CD4-positive, alpha-beta T cell treated with Interleukin-6 for 4 hours (primary cell): ENCODE data around the gene ANKFY1.

ENCODE experiments used
- DNase-seq: peaks from one replicate; pipeline ENCODE4 v3.0.0-alpha.2; 2020; ENCODE audit warnings: mixed read lengths

Gene ANKFY1

GRCh38 chr17:4175921-4176807 is 87.6 kb downstream of the ANKFY1 start:
- DNase-seq: peak; percentile 50

- no peak for DNase-seq
Measured at GRCh38 chr17:4174556-4174955, 89.2 kb downstream of the ANKFY1 start.

- no peak for DNase-seq
Measured at GRCh38 chr17:4173781-4174180, 90.0 kb downstream of the ANKFY1 start.

- no peak for DNase-seq
Measured at GRCh38 chr17:4172356-4172755, 91.4 kb downstream of the ANKFY1 start.

GRCh38 chr17:4170639-4171280 is 93.0 kb downstream of the ANKFY1 start:
- no peak for DNase-seq

- DNase-seq: peak; percentile 44
Measured at GRCh38 chr17:4167786-4168185, 96.0 kb downstream of the ANKFY1 start.

- no peak for DNase-seq
Measured at GRCh38 chr17:4166419-4166818, 97.4 kb downstream of the ANKFY1 start.

- no peak for DNase-seq
Measured at GRCh38 chr17:4165301-4166010, 98.3 kb downstream of the ANKFY1 start.

- DNase-seq: no peak
Measured at GRCh38 chr17:4163951-4164350, 99.8 kb downstream of the ANKFY1 start.

DNA sequence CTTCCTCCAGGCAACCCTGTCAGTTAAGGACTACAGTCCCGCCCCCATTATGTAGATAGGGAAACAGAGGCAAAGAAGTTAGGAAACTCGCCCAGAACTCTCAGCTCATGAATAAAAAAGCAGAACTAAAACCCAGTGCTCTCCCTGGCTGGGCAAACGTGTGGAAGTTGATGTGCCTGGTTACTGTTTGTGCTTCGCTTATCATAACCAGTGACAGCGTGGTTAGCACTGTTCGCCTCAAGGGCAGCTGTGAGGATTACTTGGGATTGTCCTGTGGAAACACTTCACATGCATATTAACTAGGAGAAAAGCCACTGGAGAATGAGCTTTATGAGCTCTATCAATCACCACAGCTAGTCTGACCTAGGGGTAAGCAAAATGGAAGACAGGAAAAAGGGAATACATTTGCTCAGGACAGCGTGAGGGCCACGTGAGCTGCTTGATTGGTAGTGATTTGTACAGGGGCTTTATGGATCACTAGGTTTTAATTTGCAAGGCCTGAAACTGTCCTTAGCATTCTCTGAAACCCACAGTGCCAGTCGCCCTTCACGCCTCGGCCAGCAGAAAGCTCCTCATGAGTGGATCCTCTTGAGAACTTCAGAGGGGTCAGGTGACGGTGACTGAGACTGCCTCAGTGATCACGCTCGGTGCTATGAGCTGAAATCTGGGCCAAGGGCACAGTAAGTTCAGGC is 100.9 kb downstream of the ANKFY1 start:
- DNase-seq: no peak

GRCh38 chr17:4162321-4162720 is 101.5 kb downstream of the ANKFY1 start:
- no peak for DNase-seq

DNA sequence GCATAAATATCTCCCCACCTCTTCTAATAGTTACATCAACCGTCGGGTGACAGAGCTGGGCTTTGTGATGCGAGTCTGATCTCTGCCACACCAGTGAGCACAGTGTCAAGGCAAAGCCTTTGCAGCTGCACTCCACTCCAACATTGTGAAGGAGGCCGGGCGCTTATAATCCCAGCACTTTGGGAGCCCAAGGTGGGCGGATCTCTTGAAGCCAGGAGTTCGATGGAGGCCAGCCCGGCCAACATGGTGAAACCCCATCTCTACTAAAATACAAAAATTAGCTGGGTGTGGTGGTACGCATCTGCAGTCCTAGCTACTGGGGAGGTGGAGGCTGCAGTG is 101.8 kb downstream of the ANKFY1 start:
- no peak for DNase-seq

- no peak for DNase-seq
Measured at GRCh38 chr17:4161192-4161966, 102.4 kb downstream of the ANKFY1 start.

- no peak for DNase-seq
Measured at GRCh38 chr17:4160294-4160859, 103.4 kb downstream of the ANKFY1 start.

- DNase-seq: no peak
Measured at GRCh38 chr17:4159761-4160160, 104.0 kb downstream of the ANKFY1 start.

DNA sequence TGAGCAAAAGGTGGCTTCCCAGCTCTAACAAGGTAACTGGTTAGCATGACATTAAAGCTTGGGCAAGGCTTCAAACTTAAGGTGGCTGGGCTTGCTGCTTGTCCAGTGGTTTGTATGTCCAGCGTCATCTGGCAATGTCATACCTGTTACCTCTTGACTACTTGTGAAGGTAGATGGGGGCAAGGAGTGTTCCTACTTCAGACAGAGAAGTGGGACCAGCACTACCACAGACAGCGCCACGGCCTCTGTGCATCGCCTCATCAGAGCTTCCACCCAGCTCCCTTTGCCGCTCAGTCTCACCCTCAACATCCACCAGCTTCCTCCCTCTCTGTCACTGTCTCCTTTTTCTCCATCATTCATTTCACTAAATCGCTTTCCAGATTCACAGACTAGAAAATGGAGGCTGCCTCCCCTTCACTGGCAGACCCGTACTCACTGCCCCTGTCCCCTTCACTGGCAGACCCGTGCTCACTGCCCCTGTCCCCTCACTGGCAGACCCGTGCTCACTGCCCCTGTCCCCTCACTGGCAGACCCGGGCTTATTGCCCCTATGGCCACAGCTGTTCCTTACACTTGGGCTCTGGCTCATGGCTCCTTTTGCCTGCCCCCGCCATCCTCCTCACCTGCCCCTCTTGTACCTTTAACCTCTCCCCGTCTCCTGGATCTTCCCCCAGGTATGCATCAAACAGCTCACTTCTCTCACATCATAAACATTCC is 106.0 kb downstream of the ANKFY1 start:
- no peak for DNase-seq

DNA sequence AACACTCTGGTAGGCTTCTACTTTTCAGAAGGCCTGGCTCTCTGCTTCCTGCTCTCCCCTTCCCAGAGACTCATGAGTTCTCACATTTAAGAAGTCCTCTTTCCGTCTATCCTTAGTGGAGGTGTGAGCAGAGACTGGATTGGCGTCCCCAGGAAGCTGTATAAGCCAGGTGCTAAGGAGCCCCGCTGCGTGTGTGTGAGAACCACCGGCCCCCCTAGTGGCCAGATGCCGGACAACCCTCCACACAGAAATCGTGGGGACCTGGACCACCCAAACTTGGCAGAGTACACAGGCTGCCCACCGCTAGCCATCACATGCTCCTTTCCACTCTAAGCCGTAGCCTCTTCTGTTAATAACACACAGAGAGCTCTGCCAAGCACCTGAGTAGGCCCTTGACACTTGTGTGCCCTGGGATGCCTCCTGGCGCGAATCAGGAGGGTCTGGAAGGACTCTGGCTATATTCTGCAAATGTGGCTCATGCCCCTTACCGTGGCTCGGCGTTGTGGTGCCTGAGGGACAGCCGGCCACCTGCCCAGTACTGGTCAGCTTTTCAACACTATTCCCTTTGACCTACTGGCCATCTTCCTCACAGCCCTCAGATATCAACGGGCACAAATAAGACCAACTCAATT is 106.9 kb downstream of the ANKFY1 start:
- DNase-seq: no peak

DNA sequence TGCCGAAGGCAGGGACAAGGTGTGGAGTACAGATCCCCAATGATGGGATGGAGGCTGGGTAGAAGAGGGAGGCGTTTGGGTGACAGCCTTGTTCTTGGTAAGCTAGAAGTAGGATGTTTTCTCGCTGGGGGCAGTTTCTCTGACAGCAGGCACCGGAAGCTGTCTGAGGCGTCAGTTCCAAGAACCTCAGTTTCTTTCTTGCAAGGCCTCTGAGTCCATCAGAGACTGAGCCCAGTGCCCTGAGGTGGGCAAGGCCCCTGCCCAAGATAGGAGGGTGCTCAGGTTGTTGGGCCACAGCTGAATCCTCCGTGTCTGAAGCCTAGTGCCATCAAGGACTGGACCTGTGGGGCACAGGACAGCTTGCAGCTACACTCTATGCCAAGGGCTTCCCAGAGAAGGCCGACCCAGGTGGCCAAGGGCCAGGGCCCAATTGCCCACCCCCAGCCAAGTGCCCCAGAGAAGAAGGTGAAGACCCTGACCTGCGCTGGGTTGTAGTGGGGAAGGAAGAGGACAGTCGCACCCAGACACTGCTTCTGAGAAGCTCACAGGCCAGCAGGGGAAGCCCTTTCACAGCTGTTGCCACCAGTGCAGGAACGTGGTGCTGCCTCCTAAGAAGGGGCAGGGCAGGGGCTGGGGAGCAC is 107.7 kb downstream of the ANKFY1 start:
- DNase-seq: no peak

- no peak for DNase-seq
Measured at GRCh38 chr17:4154201-4154600, 109.6 kb downstream of the ANKFY1 start.

- no peak for DNase-seq
Measured at GRCh38 chr17:4152471-4152870, 111.3 kb downstream of the ANKFY1 start.
